MV-4-11 (cell line): ENCODE results near the gene UNC5C.

ENCODE experiments used
- DNase-seq: peaks from one replicate; lab custom pipeline; 2025; lab: John Stamatoyannopoulos, UW

The UNC5C gene

DNA sequence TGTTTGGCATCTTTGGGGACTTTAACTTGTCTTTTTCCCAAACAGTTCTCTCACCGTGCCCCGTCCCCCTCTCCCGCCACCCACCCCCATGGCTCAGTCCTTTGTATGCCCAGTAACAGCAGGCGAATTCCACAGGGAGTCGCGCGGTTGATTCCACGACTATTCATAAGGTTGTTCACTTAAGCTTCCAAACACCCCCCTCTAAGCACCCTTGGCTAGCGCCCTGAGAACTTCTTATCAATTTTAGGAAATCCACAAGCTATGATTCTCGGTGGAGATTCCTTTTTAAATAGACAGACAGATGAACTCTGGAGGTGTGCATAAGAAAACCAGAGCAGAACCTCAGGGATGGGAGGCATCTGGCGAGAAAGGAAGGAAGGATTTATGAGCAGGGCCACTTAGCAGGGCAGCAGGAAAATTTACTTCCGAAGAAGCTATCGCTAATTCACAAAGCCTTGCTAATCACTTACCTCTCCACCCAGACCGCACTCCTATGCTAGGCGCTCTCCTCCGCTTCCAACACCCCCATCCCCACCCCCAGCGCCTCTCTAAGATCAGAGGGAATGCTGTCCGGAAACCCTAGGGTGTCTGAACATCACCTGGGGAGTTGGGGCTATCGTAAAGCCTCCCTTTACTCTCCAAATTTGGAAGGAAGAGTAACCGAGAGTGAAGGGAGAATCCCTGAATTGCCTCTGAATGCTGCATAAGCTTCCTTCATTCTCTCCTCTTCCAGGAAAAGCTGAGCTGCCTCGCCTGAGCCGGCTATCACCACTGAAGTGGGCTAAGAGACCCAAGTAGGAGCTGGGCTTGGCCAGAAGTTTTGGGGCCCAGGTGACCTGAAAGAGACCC, 1.7 kb downstream of the UNC5C start:
- DNase-seq, result no peak

DNA sequence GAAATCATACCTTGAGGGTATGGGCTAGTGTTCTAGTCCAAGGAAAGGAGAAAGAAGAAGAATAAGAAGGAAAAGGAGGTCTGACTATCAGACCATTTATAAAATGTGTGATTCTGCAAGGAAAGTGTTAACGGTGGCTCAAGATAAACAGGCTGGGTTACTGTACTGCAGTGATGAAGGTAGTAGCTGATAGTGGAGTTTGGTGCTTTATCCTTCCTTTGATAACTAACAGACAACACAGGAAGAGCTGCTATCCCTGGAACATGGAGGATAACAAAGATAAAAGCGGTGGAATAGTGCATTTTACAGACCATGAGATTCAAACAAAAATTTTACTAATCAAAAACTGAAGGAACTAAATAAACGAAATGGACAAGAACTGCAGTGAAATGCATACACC, 2.6 kb downstream of the UNC5C start:
- DNase-seq, result peak; percentile 16

DNA sequence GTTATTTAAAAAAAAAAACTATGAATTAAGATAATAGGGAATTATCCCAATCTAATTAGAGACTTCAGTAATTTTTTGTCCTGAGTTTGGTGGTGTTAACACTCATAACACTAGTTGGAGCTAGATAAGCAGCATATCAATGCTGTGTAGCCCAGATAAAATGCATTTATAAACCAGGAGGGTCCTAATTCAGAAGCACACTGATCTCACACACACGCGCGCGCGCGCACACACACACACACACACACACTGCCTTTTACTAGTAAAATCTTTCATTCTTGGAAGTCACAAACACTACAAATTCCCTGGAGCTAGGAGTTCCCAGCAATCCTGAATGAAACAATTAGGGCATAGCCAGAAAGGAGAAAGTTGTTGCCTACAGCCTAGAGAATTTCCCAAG, 3.2 kb downstream of the UNC5C start:
- peak; percentile 33 for DNase-seq

DNA sequence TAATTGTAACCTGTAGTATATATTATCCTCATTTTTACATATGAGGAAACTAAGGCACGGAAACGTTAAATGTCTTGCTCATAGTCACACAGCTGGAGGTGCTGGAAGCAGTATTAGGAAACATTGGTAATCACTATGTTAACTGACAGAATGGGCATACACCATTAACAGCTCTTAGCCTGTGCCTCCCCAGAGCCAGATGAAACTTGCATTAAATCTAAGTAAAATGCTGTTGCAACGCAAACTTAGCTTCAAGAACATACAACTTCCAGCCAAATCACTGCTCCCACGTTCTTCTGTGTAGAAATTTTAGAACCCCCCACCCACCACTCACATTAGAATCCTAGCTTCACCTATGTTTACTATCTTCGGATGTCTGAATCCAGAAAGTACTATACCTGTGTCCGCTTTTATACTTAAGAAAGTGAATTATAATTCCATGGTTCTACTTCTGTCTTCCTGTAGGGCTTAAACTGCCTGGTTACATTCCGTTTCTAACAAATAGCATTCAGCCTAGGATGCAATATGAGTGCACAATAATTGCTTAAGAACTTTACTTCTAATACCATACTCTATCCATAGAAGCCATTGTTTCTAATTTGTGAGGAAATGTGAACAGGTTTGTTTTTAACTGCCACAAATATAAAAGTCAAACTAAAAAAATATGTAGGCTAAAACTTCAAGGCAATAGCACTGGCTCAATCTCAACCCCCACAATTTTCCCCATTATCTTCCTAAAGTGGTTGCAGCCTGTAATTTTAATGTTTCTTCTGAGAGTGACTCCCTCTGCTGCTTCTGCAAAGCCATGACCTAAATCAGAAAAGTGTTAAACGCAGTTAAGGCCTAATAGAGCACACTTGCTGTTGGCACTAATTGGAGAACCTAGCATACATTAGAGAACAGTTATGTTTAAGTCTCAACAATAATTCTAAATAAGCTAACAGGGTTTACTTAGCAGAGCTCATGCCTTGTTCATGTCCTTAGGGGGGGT, 4.4 kb downstream of the UNC5C start:
- peak; percentile 56 for DNase-seq

DNA sequence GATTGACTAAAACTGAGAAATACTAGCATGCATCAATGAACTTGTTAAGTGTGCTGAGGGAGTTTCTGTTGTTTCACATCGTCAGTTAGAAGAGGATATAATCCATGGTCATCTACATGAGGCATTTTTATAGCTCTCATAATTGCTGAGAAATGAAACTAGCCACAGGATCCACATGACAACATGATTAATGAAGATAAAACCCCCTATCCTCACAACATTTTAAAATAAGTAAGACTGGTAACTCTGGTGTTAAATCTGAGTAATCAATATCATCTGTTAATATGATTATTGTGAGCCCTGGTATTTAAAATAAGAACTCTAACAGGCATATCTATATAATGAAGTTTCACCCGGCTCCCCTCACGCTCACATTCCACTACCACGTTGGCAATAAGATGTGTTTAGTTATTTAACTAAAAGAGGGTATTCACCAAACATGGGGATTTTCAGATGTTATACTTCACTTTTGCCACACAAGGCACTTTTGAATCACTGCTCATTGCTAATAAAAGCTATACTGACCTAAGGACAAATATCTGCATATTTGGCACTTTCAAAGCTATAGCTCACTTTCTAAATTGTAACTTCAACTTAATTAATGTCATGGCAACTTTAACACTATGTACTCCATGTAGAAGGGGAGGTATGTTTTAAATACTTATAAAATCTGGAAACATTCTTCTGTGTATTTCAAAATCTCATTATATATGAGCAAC, 6.7 kb downstream of the UNC5C start:
- DNase-seq, result peak; percentile 77

DNA sequence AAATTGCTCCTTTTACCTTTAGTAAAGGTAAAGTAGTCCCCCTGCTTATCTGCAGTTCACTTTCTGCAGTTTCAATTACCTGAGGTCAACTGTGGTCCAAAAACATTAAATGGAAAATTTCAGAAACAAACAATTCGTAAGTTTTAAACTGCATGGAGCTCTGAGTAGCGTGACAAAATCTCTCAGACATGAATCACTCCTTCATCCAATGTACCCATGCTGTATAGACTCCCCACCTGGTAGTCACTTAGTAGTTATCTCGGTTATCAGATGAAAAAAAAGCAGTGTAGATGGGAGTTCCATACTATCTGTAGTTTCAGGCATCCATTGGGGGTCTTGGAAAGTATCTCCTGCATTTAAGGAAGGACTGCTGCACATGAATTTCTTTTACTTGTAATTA, 7.7 kb downstream of the UNC5C start:
- no peak for DNase-seq

DNA sequence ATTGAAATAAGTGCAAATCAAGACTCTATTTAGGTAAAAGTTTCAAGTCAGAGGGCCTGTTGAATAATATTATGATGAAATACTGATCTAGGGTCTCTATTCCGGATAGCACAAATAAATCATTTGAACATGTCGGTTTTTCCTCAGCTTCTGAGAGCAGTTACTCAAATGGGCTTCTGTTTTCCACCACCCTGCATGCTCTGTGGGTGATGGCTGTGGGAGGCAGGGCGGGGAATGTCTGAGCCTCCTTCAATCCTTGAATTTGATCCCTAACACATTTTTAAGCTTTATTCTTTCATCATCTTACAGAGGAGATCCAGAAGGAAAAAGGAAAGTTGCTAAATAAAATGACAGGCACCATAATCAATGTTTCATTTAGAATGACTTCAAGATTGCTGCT, 8.5 kb downstream of the UNC5C start:
- DNase-seq, result no peak

DNA sequence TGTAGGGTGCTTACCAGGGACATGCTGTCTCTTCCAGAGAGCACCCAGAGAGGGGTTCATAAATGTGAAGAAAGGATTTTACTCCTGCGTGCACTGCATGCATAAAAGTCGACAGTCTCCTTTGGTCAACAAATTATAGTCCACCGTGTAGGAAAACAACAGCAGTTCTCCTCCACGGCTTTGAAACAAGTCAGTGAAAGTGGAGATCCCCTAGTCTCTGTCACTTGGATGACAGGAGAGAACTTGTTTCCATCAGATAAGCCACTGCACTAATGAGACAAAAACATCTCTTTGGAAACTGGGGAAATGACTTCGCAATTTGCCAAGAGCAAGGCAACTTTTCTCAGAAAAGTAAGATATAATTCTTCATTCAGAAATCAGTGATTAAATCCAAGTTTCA, 9.7 kb downstream of the UNC5C start:
- no peak for DNase-seq

DNA sequence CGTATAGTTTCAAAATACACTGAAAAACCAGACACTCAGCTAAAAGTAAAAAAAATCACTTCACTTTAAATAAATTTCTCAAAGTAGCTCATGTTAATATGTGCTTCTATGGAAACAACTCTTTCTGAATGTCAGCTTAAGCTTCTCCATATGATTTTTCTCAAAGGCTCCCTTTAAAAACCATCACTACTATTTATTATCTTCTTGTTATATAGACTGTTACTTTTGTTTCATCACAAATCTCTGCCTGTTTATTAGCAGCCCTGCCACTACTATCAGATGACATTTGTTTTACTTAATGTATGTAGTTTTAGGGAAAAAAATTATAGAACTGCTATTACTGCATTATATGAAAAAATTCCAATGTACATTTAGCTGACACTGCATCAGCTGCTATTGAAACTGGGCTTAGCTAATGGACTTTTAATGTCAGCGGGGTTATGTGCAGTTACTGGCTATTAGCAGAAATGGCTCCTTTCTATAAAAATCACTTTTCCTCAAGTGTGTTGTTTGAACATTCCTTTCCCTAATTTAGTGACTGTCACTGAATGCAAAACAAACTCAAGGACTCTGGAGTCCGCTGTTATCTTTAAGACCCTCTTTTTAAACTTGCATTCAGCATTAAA, 10.8 kb downstream of the UNC5C start:
- no peak for DNase-seq

DNA sequence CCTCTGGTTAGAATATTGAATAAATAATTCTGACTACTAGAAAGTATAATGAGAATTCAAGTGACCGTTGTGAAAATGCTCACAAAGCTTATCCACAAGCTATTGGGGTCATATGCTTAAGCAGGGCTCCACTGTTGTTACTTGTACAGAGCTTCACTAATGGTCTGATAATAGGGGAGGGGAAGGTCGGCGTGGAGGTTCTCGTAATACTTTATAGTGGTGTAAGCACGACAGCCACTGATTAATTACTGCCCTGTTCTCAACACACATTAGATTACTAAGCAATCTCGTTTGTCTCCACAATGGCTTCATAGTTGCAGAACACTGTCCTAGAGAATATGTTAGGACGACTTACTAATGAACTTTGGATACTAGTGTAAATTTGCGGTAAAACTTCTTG, 11.6 kb downstream of the UNC5C start:
- DNase-seq, result no peak

DNA sequence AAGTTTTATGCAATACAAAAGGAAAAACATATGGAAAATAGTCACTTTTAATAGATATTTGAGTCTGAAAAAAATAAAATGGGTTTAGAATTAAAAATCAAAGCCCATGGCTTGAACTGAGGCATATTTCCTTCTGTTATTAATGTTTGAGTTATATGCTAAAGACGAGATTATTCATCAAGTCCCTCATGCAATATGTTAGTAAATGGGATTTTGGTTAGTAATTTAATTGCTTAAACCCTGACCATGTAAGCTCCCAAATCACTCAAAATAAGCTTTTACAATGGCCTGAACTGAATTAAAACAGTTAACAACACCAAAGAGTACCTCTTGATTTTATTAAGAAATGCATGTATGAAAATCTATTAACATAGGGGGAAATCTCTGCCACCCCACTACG, 12.1 kb downstream of the UNC5C start:
- DNase-seq, result no peak

DNA sequence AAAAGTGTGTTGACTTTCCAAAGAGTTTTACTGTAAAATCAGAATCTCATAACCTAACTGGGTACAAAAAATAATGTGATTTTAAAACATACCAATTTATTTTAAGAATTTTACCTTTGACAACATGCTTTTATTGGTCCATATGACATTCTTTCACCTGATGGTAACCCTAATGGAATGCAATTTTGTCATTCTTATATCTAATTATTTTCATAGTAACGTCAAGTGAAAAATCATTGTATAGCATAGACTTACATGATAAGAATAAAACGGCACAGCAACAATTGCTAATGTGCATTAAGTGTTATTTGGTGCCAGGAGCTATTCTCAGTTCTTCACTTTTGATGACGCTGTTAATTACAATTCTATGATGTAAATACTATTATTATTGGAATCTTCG, 13.6 kb downstream of the UNC5C start:
- no peak for DNase-seq

DNA sequence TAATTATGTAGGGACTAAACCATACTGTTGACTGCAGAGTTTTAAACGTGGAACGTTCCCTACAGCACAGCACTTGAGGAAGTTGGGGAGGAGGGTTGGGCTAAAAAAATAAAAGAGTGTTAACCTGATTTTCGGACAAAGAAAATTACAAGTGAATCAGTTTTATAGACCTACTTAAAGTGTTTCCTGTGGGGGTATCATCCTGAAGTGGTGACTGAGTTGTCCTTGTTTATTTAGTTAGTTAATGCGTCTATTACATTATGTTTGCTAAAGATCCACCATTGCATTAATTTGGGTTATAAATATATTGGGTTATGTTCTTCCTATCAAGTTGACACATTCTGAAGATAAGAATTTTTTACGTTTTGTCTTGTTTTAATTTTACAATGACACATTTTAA, 14.7 kb downstream of the UNC5C start:
- DNase-seq, result peak; percentile 33

DNA sequence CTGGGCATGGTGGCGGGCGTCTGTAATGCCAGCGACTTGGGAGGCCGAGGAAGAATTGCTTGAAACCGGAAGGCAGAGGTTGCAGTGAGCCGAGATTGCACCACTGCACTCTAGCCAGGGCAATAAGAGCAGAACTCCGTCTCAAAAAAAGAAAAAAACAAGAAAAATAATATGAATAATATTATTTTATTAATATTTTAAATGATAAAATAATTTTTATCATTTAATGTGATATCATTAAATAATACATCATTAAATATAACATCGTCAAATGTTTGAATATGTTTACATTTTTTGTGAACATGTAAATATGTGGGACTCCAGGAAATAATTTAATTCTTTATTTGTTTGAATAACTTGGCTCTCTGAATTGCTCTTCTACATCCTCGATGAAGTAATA, 15.5 kb downstream of the UNC5C start:
- no peak for DNase-seq

DNA sequence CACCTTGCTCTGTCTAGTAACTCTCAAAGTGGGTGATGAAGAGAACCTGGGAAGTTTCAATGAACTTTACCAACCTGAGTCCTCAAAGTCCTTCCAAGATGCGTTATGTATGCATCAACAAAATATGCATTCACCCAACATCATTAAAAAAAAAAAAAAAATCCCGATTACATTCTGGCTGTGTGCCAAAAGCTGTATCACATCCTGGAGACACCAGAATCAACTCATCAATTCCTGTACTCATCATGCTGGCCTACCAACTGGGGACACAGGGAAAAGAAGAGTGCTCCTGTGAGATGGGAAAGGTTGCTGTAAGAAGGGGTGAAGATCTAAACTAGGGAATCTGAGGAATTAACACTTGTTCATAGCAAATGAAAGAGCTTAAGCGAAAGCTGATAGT, 16.5 kb downstream of the UNC5C start:
- no peak for DNase-seq

DNA sequence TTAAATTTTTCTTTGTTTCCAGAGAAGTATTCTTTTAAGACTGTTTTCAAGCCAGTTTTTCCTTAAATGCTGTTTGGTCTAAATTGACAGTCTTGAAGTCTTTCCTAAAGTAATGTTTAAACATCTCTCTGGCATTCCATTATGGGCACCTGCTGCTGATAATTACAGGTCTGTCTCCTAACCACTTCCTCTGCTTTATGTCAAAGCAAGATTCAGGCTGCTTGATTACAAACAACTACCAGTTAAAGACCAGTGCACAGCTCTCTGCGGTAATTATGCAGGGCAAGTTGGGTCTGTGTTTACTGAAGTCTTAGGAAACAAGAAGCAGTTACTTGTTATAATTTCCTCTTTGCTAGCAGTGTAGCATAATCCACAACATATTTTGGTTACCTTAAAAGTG, 17.6 kb downstream of the UNC5C start:
- DNase-seq, result peak; percentile 60

DNA sequence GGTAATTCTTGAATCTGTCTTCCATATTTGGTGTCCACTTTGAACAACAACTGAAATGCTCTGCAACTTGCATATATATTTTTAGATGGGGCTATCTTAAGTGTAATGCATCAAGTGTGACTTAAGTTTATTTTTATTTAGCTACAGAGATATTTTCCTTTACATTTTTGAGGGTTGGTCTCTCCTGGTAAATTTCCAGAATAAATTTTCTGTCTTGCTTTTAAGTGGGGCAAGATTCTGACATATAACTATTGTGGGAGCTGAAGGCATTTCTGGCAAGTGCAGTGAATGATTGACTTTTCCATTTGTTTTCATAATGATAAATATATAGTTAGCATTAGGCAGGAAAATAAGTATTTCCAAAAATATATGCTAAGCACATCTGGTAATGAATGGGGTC, 18.8 kb downstream of the UNC5C start:
- no peak for DNase-seq

DNA sequence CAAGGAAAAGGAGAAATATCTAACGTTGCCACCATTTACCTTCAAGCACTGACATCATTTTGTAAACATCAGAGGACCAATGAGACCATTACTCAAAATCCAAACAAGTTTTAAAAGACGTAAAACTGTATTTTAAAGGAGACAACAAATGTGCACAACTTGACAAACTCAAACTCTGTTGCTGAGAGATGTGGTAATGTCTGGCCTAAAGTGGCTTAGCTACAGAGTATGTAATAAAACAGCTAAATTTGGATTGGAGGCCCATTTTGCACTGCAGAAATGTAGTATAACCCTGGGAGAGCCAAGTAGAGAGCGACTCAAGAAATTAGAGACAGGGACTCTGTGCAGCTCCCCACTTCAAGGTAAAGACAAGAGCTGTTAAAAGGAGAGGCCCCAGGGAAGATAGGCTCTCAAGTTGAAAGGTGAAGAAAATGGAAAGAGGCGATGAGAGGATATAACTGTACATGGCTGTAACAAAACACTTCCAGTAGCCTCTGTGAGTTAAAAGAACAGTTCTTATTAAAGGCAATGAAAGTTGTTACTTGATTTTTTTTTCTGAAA, 20.3 kb downstream of the UNC5C start:
- DNase-seq, result peak; percentile 38

DNA sequence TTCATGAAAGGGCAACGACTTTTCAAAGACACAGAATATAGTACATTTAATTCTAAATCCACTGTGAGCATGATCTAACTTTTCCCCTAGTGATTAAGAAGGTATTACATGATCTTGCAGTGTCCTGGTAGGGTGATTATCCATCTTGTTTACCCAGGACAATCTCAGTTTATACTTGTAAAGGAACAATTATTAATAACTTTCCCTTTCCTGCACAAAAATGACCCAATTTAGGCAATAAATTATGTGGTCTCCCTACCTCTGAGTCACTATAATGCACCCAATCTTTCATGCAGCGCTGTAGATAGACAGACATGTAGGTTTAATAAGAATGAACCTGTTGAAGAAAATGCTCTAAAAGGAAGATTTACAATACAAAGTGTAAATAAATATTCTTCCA, 22.7 kb downstream of the UNC5C start:
- DNase-seq, result no peak

DNA sequence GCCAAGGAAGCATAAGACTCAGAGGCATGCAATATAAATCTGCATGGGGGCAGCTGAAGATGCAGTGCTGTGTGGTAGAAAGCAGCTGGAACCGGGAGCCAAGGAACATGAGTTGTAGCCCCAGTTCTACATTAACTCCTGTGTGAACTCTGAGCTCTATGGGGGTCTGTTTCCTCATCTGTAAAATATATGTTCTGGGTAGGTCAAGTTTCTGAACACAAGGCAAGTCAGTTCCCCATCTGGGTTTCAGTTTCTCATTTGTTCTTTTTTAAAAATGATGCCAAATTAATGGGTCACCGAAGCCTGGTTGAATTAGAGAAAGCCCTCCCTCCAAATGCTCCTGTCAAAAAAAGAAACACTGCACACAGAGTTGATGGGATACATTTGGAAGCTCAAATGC, 24.0 kb downstream of the UNC5C start:
- peak; percentile 79 for DNase-seq

DNA sequence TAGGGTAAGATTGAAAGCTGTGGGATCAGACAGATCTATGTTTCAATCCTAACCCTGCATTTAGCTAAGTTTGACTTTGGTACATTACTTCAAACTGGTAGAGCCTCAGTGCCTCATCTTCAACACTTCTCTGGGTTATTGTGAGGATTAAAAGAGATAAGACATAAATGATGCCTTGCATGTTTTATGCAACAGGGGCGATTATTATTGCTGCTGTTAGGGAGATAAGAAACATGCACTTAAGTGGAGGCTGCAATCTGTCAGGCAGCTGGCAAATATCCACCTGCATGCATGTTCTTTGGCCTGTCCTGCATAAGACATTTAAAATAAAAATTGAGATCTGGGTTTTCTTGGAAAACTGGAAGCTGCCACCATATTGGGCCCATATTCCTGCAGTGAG, 24.6 kb downstream of the UNC5C start:
- no peak for DNase-seq
